ENCODE measurements around the gene PRELP. TPM values are rescaled to one million over a fixed set of nuclear protein-coding genes. Genes with fewer than 3 reads are reported as not detected.

The PRELP gene
- total and polyA plus RNA-seq, 10 of the 15 experiments (the other 5 are each of a cell fraction or from before 2014, with no cell fraction given) = 0.03 to 0.05 TPM; not detected in 8

- Histone ChIP-seq H2AFZ (ENCODE audit: control insufficient read depth, low read depth, low read length) (no peak overlapping the region), H3K9ac (ENCODE audit: control insufficient read depth, insufficient read depth, low read length) (no peak overlapping the region), H3K27ac (ENCODE audit: control insufficient read depth, insufficient read depth) (no peak overlapping the region), H4K20me1 (ENCODE audit: control insufficient read depth, insufficient read depth) (no peaks in the 10 kb centered on the region), H3K27me3 (replicated peaks in 1 of 2; ENCODE audit: control insufficient read depth in 2 of 2, insufficient read depth in 2 of 2, low read length in 1 of 2) (no peaks in the 10 kb centered on the region; a peak in 1 of 4 replicates), H3K4me1 (ENCODE audit: control insufficient read depth, insufficient read depth, low read length) (no peaks in the 10 kb centered on the region), H3K9me3 (replicated peaks; ENCODE audit: control insufficient read depth, insufficient read depth, low read length) (no peaks in the 10 kb centered on the region), H3K4me2 (ENCODE audit: control insufficient read depth, insufficient read depth) (no peak overlapping the region), H3K4me3 (no peak overlapping the region), H3K79me2 (ENCODE audit: control insufficient read depth, insufficient read depth, low read length) (no peaks in the 10 kb centered on the region), H3K36me3 (ENCODE audit: control insufficient read depth in 2 of 2, insufficient read depth in 2 of 2, low read length in 1 of 2) (no peaks in the 10 kb centered on the region)
- intact Hi-C loops (cut with micrococcal nuclease; ENCODE audit: unreplicated experiment) = no loop called here
- ATAC-seq (no peak), DNase-seq (ENCODE audit: low read depth, low spot score) (no peak), FAIRE-seq (no peak)
- SMC1A ChIA-PET (ENCODE audit: uncharacterized antibody, unreplicated experiment) = interaction anchor here (1.1 to 3.3 kb wide), 5 partner anchors 9 to 122 kb away, joined by 4 to 19 read pairs (median 6); no protein-coding TSS in a partner anchor
- 88% methylated on average over 1 of the region's 1 CpG for whole genome bisulfite sequencing (ENCODE audit: insufficient coverage, insufficient replicate concordance, low lambda C conversion rate, missing lambda C conversion rate)
- POLR2A ChIA-PET = interaction anchor here (0.7 to 2.2 kb wide), 2 partner anchors 16 to 67 kb away, joined by 3 to 7 read pairs; no protein-coding TSS in a partner anchor
- in situ Hi-C loops (cut with MboI) = no loop called here
- RAD21 ChIA-PET (ENCODE audit: unreplicated experiment) = interaction anchor here (0.6 to 2.9 kb wide), 6 partner anchors 9 to 189 kb away, joined by 3 to 8 read pairs (median 3); partner anchors contain the start of gene PRELP
- CTCF ChIA-PET = interaction anchor here (1.0 to 7.3 kb wide), 10 partner anchors 8 to 195 kb away, joined by 3 to 82 read pairs (median 4); partner anchors contain the start of gene PRELP
- BruUV-seq (replicated peaks) = no TSS peak
- TF ChIP-seq TCF12 (IDR thresholded peaks at IDR 0.05; ENCODE audit: low read depth, low read length) = no peak
- TF ChIP-seq SMAD1 (IDR thresholded peaks at IDR 0.05; ENCODE audit: low read depth, partially characterized antibody) = no peak
- no peak for TF ChIP-seq NFXL1 (IDR thresholded peaks at IDR 0.05; ENCODE audit: borderline replicate concordance)
- TF ChIP-seq MYB (IDR thresholded peaks at IDR 0.05; ENCODE audit: borderline replicate concordance, low read depth, low read length) = no peak
- TF ChIP-seq MLLT1 (IDR thresholded peaks at IDR 0.05) = no peak
- no peak for TF ChIP-seq RELA (IDR thresholded peaks at IDR 0.05; ENCODE audit: borderline replicate concordance, partially characterized antibody)
- TF ChIP-seq TCF7 (IDR thresholded peaks at IDR 0.05; ENCODE audit: borderline replicate concordance) = no peak
- no peak for TF ChIP-seq NFIC (IDR thresholded peaks at IDR 0.05; ENCODE audit: low read depth, low read length)
- TF ChIP-seq CREB1 (IDR thresholded peaks at IDR 0.05; ENCODE audit: low read depth) = no peak
- no peak for TF ChIP-seq MTA3 (IDR thresholded peaks at IDR 0.05; ENCODE audit: borderline replicate concordance, low read length)
- TF ChIP-seq SIN3A (IDR thresholded peaks at IDR 0.05; ENCODE audit: low read depth, low read length) = no peak
- TF ChIP-seq SUPT20H (IDR thresholded peaks at IDR 0.05; ENCODE audit: borderline replicate concordance, control insufficient read depth, low read depth, low read length) = no peak
- no peak for TF ChIP-seq RB1 (IDR thresholded peaks at IDR 0.05; ENCODE audit: borderline replicate concordance)
- TF ChIP-seq BCLAF1 (IDR thresholded peaks at IDR 0.05) = no peak
- no peak for TF ChIP-seq ZBTB11 (CRISPR knock-in tag; IDR thresholded peaks at IDR 0.05)
- TF ChIP-seq IRF3 (IDR thresholded peaks at IDR 0.05) = no peak
These were observed 13.5 kb upstream of the PRELP start for GRCh38 chr1:203462143-203462542.

Data from GM12878 (cell line).